ENCODE data around the gene SPTB. TPM values are rescaled to one million over a fixed set of nuclear protein-coding genes. Genes with fewer than 3 reads are reported as not detected.
A peak's percentile ranks its signal among the peaks of the same experiment; 100 is the strongest.

Gene SPTB
- total RNA-seq, 1 donor from 2014 or later: 0.67 TPM

DNA sequence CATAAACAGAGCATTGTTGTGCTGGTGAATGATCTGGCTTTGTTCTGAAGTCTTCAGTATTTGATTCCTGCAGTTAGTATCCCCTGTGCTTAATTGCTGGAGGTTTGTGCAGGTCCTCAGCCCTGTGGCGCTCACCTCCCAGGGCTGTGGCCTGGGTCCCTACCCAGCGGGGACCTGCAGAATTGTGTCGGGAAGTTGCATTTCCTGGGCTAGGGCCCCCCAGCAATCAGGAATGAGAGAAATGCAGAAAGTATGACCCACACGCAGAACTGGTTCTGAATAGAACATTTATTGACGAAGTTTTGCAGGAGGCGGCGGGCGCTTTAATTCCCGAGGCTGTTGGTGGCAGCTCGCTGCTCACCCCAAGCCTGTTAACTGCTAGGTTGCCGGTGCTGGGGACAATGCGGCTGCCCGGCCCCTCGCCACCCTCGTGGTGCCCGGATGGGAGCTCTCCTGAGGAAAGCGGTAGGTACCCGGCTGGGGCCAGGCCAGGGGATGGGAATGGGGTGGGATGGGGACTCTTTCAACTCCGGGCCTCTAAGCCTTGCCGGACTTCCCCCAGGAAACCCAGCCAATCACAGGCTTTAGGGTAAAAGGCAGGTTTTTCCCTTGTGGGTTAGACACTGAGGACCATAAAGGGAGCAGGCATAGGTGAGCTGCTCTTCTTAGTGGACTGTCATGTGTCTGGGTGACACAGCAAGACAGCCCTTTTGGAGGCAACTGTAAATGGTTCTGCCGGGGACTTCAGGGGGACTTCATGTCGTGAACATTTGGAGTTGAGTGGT lies 163.9 kb downstream of the SPTB start:
- DNase-seq (ENCODE audit: low spot score): peak; percentile 85

DNA sequence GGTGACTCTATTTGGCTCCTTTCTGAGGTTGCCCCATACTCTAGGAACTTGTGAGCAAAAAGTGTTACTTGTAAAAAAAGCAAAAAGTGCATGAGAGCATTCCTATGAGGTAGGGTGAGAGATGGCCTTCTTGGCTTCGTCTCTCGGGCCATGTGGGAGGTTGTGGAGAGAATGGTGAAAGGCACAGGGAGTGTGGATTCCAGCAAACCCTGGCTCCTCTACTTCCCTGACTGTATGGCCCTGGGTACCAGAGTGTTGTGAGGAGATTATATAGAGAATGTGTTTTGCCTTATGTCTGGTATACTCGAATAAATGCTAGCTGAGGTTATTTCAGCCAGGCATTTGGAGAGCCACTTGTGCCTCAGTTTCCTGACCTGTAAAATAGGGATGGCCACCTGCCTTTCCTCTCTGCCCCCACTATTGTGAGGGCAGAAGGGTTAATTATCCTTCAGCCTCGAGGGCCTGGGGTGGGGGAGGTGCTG lies 164.5 kb downstream of the SPTB start:
- DNase-seq (ENCODE audit: low spot score): peak; percentile 12

DNA sequence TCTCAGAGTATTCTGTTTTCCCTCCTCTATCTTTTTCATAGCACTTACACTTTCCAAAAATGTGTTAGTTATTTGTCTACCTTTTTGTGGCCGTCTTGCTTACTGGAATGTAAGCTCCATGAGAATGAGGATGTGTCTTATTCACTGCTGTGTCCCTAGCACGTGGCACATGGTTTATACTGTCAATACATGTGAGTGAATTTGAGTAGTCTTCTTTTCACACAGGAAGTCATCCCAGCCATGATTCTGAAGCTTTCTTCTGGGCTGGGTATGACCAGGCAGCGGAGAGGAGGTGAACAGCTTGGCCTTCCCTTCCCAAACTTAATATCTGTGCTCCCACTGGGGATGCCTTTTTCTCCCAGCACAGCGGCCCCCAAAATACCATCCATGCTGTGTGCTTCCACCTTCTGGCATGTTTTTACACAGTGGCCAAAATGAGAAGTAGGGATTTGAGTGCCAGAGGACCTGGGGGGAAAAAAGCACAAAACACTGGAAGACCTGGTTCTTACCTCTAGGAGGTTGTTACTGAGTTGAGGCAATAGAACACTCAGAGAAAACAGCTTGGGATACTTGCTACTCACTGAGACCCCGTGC lies 165.2 kb downstream of the SPTB start:
- peak; percentile 57 for DNase-seq (ENCODE audit: low spot score)

DNA sequence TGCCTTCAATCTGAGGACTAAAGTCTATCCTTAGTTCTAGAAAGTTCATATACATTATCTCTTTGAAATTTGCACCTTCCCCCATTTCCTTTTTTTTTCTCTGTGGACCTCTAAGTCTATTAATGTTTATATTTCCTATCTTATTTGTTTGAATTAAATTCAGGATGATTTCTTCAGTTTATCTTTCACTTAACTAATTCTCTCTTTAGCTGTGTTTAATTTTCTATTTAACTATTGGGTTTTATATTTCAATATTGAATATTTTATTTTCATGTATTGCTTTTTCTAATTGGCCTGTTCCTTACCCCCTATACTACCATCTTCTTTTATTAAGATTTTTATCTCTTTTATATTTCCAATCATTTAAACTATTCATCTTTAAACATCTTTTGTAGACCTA lies 166.0 kb downstream of the SPTB start:
- DNase-seq (ENCODE audit: low spot score): no peak

DNA sequence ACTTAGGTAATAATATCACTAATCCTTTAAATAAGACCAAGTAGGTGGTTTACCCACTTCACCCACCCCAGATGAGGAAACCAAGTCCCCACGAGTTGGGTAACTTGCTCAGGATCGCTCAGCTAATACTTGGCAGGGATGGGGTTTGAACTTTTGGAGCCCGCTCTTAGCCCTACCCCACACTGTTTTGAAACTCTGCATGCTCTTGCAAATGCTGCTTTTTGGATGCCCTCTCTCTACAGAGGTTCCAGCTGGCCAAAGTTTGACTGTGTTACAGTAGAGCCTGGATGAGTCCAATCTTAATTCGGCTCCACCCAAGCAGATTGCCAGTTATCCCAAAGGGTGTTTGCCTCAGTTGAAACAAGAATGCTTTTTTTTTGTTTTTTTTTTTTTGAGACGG lies 168.7 kb downstream of the SPTB start:
- peak; percentile 20 for DNase-seq (ENCODE audit: low spot score)

DNA sequence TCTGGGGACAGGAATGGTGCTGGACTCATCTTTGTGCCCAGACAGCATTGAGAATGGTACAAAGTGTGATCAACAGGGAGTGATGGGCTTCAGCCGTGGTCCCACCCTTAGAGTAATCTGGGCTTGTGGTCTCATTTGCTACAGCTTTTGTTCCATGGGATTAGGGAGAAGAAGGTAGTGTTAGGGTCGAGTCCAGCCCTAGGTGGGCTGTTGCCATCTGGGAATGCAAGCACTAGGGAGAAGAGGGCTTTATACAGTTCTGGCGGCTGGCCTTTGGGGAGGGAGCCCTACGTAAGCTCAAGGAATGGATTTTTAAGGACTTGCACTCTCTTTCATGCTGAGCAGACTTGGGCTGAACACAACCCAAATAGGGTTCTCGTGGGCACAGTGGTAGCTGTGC lies 170.6 kb downstream of the SPTB start:
- DNase-seq (ENCODE audit: low spot score): peak; percentile 59

DNA sequence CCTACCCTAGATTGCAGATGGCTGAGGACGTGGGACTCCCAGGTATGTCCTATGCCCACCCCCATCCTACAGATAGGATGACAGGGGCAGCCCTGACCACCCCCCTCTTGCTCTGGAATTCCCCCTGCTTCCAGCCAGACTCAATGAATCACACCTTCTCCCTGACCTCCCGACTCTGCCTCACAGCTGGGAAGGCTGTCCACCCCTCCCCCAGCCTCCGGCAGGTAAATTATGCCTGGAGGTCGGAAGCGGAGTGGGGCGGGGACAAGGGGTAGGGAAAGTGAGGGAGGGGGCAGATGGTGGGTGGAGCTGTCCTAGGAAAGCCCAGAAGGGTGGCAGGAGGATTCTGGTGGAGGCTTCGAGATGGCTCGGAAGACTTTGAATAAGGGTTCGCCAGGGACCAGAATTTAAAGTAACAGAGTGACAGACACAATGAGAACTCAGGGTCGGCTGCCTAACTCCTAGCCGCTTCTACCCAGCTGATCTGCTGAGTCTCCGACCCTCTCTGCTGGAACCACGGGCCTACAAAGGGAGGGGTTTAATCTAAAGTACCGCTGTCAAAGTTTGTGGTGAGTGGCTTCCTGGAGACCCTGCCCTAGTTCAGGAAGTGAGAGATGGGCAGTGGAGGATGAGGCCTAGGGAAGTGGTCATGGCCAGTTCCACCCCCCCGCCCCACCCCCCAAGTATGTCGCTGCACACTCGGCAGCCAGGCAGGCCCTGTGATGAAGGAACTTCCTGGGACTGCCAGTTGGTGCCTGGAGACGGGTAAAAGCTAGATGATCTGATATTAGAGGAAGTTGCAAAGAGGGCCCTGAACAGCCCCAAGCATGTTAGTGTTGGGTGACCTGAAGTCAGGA lies 171.3 kb downstream of the SPTB start:
- DNase-seq (ENCODE audit: low spot score): peak; percentile 82

DNA sequence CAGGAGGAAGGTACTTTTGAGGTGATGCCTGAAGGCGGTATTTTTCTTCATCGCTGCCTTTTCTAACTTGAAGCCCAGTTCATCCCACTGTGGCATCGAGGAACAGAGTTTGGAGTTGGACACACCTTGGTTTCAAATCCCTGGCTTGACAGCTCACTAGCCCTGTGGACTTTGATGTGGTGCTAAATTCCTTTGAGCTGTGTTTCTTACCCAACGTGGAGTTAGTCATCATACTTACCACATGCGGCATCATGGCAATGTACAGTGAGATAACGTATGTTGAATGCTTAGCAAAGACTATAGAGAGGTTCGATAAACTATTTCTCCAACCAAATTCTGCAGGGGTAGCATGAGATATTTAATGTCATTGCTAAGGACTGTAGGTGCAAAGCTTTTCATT lies 172.0 kb downstream of the SPTB start:
- peak; percentile 28 for DNase-seq (ENCODE audit: low spot score)

DNA sequence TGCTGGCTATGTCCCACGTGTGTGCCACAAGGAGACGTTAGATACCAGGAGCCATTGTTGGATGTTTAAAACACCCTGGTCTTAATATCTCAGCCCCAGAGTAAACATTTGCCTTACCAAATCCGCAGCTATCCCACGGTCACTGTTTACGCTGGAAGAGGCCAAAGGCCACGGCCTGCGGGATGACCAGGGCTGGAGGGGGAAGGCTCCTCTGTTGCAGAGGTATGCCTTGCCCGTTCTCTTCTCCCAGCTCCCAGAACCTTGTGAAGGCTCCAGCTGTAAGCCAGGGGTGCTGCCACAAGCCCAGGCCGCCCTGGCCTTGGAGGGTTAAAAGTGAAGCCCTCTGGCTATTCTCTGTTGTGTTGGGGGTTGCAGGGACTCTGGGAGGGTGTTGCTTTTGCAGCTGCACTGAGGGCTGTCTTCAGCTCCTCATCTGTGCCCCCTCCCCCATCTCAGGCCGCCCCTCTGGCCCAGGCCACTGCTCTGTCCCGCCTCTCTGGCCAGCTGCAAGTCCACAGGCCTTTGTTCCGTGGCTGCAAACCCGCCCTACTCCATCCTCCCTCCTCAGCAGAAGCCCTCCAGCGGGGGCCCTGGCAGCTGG lies 173.0 kb downstream of the SPTB start:
- DNase-seq (ENCODE audit: low spot score): peak; percentile 86

DNA sequence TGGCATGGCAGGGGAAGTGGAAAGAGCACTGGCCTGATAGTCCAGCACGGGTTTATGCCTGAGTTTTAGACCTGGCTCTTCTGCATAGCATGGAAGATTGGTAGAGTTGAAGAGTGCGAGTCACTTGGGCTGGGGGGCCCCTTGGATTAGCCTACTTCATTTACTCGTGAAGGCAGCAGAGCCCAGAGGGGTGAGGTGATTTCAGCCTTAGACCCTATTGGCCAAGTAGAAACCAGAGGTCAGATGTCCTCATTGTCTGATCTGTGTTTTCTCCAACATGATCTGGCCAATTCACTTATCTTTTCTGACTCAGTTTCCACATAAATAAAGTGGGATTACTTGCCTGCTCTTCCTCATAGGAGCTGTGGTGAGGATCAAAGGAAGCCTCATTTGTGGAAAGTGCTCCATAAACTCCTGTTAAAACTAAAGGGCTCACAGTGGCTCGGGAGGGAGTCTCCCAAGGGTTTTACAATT lies 173.6 kb downstream of the SPTB start:
- DNase-seq (ENCODE audit: low spot score): no peak

DNA sequence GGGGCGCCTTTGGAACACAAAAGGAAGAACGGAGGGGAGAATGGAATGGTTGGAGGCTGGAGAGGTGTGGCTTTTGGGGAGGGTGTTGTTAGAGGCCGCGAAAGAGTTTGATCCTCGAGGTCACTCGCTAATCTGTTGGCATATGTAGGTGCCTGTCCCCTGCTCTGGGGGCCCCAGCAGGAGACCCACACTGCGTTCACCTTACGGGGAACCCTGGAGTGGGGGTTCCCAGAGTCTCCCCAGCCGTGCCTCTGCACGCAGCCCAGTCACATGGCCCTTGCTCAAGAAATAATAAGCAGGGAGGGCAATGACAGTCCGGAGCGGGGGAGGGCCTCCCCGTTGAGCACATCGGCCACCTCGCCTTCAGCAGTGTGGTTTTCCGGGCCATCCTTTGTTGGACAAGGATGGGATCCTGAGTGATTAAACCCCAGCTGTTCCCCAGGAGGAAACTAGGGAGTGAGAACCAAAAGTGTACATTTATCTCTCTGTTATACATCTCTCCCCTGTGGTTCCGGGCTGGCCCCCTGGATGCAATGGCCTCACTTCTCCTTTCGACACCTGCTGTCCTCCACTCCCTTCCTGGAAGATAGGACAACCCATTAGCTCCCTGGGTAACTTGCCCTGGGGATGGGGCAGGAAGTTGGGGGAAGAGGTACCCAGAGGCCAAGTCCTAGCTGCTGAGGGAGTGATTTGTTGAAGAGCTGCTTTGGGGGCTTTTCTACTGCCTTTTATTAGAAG lies 174.2 kb downstream of the SPTB start:
- peak; percentile 90 for DNase-seq (ENCODE audit: low spot score)

DNA sequence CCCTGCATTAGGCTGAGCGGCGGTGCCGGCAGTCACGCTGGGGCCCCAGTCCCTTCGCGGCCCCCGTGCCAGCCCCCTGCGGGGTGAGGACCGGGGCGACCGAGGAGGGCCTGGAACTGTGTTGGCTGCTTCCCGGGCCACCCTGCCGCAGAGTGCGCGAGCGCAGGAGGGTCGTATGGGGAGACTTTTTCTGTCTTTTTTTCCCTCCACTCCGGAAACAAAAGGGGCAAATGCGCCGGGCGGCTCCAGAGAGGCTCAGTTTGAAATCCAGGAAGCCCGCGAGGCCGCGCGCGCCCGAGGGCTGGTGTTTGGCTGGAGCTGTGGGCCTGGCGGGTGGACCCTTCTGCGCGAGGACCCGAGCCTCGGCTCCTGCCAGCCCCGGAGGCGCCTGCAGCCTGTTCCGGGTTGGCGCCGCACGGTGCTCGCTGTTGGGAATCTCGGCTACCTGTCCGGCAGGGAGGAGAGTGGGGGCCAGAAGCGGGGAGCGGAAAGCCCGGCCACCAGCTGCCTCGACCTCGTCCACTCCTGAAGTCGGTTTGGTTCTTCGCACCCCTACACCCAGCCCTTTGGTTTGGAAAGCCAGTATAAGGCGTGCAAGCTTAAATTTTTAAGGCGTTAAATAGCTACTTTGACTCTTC lies 174.8 kb downstream of the SPTB start:
- peak; percentile 89 for DNase-seq (ENCODE audit: low spot score)

DNA sequence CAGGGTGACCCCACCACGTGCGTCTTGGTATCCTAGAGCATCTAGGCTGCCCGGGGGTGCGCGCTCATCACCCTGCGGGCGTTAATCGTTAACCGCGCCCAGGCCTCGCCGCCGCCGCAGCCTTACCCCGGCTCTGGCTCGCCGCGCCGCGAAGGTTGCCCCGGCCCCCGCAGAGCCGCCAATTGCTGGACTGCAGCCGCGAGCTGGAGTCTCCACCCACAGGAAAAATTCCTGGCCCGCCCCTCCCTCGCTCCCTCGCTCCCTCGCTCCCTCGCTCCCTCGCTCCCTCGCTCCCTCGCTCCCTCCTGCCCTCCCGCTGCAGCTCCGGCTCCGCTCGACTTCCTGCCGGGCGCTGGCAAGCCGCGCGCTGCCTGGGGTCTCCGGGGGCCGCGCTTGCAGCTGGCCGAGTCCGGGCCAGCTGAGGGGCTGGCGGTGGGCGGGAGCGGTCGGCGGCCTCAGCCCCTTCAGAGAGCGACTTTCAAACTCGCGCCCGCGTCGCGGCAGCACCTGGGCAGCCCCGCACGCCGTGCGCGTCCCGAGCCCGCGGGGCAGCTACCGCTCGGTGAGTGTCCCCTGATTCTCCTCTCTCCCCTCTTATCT lies 175.5 kb downstream of the SPTB start, which contains the start of gene PLEKHG3:
PLEKHG3 (plus strand) TSS at position 282 of the 600 bp plus-strand sequence. CDS start 23,208 bp downstream, outside the sequence.
- DNase-seq (ENCODE audit: low spot score): peak; percentile 91

DNA sequence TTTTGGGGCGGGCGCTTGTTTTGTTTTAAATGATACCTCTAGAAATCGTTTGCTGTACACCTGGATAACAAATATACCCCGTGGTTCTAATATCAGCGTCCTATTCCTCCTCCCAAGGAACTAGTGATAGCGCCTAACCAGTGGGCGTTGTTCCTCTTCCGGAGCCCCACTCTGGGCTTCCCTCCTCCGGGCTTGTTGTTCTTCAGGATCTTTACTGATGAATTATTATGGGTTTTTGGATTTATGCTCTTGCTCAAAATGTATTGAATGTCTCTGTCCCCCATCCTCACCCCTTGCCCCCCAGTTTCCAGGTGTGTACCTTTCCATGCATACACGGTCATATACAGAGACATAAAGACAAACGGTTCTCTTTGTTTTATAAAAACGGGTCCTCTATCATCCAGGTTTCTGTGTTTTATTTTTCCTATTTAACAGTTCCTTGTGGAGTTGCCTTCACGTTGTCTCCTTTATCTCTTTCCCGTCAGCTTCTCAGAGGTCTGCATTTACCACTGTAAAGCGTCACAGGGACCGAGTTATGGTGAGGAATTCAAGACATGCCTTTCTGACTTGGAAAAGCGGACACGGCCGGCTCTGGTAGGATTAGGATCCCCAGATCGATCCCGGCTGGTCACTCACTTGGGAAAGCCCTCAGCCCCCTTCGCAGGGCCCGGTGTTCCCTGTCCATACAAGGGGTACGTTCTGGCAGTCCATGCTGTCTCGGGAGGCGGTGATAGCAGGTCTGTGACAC lies 176.1 kb downstream of the SPTB start:
- DNase-seq (ENCODE audit: low spot score): no peak

DNA sequence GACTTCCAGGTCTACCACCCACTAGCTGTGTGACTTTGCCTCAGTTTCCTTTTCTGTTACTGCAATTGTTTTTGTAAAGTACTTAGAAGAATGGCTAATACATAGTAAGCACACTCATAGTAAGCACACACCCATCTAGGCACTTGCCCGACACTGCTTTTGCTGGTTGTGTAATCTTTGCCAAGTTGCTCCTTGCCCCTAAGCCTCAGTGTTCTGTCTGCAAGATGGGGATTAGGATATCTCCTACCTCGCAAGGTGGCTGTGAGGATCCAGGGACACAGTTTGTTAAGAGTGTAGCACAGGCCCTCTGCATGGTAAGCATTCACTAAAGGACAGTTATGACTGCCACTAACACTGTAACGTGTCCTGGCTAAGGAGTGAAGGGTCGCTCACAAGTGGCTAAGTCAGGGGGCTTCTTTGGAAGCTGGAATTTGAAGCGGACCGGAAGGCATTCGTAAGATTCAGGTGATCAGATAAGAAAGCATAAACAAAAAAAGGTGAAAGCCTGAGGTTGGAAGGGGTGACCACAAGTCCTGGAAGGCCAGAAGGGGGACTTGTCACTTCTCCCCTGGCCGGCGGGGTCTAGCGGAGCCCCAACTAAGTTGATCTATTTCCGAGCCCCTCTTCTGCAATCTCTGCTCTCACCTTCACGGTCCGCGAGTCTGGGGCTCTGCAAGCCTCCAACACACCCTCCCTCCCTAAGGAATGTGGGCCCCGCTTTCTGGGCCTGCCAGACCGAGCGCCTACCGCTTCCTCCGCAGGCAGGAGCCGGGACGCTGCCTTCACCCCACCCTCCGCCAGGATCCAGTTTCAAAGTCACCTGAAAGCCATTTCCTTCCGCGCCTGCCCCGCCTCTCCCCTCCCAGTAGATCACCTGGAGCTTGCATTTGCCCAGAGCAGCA lies 177.0 kb downstream of the SPTB start:
- peak; percentile 87 for DNase-seq (ENCODE audit: low spot score)

DNA sequence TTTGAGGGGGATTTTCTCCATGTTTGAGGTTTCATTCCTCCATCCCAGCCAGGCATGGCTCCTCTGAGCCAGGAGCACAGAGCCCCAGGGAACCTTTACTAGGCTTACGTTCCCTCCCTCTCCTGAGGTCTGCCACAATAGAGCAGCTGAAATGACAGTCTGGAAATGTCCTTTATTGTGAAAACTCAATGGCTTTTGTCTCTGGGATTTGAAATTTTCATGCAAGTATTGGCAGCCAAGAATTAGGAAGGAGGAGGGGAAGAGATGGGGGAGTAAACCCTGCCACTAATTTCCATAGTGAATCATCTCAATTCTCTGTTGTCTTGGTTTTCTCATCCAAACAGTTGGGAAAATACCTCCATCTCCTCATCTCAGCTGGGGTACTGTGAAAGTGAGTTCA lies 178.0 kb downstream of the SPTB start:
- peak; percentile 11 for DNase-seq (ENCODE audit: low spot score)

DNA sequence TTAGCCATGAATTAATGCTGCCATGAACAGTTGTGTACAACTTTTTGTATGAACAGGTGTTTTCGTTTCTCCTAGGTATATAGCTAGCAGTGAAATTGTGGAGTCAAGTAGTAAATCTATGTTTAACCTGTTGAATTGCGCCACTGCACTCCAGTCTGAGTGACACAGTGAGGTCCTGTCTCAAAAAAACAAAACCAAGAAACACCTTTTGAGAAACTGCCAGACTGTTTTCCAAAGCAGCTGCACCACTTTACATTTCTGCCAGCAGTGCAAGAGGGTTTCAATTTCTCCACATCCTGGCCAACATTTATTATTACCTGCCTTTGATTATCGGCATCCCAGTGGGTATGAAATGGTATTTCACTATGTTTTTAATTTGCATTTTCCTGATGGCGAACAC lies 178.8 kb downstream of the SPTB start:
- DNase-seq (ENCODE audit: low spot score): no peak

DNA sequence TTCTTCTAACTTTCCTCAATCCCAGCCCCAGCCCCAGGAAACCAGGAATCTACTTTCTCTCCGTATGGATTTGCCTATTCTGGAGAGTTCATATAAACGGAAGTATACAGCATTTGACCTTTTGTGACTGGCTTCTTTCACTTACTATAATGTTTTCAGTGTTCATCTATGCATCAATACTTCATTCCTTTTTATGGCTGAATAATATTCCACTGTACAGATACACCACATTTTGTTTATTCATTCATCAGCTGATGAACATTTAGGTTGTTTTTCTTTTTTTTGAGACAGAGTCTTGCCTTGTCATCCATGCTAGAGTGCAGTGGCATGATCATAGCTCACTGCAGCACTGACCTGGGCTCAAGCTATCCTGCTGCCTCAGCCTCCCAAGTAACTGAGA lies 179.4 kb downstream of the SPTB start:
- DNase-seq (ENCODE audit: low spot score): no peak
